HL-60/S4 treated with phorbol 12-myristate 13-acetate at 8.2 ng/mL for 4 days and 3 days (cell line): ENCODE data around the gene ZNF142.

Experiments used
- in situ Hi-C: fragments of 300-500 bp; cut with MboI; formaldehyde crosslinking; loops from 2 replicates; pipeline ENCODE4 v1.15.0; 2022; ENCODE audit warnings: low sequenced_read_pairs

ZNF142 gene

DNA sequence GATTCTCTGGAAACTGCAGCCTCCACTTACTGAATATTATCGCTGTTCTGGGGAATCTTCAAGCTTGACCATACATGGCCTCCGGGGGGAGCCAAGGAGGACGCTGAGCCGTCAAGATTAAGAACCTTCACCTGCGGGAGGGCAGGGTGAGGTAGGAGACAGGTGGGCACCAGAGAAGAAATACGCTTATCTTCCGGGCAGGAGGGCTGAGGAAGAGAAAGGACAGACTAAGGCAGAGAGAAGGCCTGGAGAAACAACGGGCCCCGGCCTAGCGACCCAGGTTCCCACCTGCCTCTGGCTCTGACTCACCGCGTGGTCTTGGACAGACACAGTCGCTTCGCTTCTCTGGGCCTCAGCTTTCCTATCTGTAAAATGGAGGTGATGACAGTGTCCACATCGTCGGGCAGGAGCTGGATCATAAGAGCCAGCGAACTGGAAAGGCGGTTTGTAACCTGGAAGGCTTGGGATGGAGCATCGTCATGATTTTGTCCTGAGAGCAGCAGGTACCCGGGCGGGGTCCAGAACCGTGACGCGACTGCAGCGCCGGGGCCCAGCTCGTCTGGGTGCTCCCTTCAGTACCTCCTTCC is 659 bp downstream of the ZNF142 start:
- in situ Hi-C loops = no loop called here

DNA sequence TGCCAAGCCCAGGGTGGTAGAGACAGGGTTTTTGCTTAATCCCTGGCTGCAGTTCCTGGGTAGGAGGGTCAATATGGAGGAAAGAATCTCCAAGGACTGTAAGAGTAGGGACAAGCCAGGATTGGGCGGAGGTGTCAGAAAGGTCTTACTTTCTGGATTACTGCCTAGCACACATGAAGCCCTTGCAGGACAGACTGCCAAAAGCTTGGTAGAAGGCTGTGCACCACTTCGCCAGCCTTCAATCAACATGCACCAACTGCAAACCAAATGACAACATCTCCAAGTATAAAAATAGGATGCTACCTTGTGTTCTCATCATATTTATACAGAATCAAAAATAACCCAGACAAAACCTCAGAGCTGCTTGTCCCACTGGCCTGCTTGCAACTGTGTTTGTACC is 3.7 kb downstream of the ZNF142 start:
- in situ Hi-C loops = no loop called here

DNA sequence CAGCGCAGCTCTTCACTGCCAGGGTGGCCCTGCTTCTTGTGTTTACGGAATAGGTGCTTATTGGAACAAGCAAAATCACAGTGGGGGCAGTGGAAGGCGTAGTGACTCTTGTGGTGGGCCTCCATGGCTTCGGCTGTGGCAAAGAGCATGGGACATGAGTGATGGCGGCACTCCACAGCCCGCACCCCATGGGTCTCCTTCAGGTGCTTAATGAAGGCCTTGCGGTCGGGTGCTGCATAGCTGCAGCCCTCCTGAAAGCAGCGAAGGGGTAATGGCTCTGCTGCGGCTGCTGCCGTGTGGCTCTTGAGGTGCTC is 10.7 kb downstream of the ZNF142 start:
- in situ Hi-C loops = no loop called here

DNA sequence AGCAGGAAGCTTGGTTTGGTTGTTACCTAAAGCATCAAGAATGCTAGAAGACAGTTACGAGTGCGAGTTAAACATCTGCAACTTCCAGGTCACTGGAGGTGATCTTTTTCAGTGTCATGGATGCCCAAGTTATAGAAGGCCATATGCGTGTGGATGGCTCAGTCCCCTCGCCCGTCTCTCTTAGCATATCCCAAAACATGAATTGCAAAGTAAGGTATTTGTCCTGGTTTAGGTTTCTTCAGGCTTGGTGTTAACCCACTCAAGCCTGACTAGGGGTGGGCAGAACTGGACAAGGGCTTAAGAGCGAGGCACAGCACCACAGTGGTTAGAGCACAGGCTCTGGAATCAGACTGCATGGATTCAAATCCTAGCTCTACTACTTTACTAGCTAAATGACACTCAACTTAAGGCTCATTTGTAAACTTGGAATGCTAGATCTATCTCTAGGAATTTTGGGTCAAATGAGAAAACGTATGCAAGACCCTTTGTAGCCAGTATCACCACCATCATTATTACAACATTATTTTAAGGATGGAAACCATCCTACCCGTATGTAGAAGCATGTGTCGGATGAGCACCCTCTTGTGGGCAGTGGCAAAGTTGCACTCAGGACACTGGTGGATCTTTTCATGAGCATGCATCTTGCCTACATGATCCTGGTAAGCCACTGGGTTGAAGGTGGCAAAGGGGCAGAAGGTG is 11.2 kb downstream of the ZNF142 start:
- in situ Hi-C loops = no loop called here

DNA sequence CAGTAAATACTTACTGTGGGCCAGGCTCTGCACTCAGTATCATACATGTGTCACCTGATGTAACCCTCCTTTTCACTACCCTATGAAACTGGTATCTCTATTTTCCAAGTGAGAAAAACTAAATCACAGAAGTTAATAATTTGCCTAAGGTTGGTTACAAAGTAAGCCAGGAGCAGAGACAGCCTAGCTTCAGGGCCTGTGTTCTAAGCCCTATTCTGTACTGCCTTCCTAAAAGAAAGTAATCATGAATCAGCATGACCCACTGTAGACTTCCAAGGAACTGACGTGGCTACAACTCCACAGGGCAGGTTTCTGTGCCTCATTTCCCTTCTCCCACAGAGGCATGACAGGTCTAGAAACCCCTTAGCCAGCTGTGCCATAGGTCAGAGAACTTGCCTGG is 14.3 kb downstream of the ZNF142 start:
- in situ Hi-C loops = no loop called here

DNA sequence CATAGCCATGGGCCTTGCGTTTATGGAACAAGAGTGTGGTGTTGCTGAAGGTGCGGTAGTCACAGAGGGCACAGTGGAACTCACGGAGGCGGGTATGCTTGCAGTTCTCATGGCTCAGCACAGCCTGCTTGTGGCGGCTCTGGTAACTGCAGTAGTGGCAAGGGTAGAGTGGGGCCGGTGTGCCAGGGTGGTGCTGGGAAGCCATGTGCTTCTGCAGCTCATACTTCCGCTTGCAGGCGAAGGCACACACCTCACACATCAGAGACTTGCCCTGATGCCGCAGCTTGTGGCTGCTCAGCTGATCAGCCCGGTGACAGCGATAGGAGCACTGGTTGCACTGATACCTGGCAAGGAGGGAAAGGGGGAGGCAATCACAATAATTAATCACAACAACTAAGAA is 14.7 kb downstream of the ZNF142 start:
- in situ Hi-C loops = no loop called here

DNA sequence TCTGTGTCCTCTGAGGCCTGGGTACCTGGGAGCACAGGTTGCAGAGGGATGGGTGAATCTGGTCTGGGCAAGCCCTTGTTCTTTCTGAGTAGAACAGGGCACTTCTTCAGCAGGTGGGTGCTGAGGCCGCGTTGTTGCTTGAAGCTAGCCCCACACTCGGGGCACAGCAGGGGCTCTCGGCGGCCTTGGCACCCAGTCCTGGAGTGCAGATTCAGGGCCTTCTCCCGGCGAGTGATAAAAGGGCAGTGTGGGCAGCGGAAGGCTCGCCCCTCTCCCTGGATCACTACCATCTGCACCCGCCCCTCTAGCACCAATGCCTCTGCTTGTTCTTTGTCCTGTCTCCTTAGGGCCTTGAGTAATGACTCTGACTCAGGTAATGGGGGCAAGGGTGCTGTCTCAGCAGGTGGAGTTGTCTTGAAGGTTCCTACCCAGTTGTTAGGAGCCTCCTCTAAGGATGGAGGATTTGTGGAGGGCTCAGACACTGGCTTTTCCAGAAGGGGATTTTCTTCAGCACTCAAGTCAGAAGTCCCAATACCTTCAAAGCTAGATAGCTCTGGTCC is 15.6 kb downstream of the ZNF142 start:
- in situ Hi-C loops = no loop called here

DNA sequence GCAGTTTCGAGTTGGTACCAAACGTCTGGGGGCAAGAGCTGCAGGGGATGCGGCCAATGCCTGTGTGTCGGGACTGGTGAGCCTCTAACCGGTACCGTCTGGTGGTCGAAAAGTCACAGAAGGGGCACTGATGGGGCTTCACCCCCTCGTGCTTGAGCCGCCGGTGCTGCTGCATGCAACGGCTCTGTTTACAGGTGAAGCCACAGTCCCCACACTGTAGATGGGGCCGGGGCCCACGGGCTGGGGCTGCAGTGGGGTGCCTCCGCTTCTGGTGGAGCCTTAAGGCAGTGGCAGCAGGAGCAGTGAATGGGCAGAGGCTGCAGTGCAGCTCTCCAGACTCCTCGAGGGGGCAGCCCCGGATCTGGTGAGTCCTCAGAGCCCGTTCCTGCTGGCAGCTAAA is 16.6 kb downstream of the ZNF142 start:
- in situ Hi-C loops = no loop called here

DNA sequence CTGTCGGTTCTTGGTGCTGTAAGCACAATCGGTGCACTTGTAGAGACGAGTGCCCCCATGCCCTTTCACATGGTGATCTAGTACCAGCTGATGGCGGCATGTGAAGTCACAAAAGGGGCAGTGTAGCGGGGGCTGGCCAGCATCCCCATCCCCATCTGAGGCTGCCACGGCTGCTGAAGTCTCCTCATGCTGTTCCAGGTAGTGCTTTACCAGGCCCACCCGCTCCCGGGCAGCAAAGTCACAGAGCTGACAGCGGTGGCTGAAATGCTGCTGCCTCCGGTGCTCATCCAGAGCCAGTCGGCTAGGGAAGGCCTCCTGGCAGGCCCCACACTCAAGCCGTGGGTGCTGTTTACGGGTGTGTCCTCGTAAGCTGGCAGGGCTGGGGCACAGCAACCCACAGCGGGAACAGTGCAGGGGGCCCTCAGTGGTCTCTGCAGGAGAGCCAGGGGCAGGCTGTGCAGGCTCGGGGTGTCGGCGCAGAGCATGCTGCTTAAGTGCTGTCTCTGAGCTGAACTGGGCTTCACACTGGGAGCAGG is 17.2 kb downstream of the ZNF142 start:
- in situ Hi-C loops = no loop called here

DNA sequence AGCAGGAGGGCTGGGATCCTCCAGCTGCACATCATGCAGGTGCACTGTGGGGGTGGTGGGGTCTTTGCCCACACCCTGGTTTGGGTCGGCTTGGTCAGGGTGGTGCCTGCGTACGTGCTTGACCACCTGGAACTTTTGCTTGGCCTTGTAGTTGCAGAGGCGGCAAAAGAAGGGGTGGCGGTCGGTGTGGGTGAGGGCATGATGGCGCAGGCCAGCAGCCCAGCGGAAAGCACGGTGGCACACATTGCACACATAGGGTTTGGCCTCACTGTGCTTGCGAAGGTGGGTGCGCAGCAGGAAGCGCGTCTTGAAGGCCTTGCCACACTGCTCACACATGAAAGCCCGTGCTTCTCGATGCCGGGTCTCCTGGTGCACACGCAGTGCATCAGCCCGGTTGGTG is 21.1 kb downstream of the ZNF142 start:
- in situ Hi-C loops = no loop called here

DNA sequence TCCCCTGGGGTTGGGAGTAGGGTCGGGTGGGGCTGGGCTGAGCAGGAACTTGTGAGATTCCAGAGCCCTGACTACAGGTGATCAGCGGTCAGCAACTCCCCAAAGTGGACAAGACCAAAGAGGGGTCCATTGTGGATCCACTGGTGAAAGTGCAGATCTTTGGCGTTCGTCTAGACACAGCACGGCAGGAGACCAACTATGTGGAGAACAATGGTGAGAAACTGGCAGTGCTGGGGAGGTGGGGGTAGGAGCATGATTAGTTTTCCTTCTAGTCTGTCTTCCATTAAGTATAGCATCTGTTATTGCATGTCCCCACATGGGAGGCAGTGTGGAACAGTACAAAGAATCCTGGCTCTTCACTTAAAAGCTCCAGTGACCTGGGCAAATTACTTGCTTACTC is 23.7 kb downstream of the ZNF142 start:
- in situ Hi-C loops = no loop called here

DNA sequence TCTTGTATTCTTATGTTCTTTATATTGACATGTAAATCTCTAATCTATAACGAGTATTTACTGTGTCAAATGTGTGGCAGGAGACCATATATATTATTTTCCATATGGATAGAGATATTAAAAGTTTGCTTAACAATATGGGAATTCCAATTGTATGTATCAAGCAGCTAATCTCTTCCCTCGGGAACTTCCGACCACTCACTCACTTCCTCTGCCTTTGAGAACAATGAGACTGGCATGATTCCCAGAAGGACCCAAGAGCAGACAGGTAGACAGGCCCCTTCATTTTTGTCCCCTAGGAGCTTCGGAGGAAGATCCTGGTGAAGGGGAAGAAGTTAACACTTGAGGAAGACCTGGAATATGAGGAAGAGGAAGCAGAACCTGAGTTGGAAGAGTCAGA is 27.6 kb downstream of the ZNF142 start:
- in situ Hi-C loops = no loop called here

DNA sequence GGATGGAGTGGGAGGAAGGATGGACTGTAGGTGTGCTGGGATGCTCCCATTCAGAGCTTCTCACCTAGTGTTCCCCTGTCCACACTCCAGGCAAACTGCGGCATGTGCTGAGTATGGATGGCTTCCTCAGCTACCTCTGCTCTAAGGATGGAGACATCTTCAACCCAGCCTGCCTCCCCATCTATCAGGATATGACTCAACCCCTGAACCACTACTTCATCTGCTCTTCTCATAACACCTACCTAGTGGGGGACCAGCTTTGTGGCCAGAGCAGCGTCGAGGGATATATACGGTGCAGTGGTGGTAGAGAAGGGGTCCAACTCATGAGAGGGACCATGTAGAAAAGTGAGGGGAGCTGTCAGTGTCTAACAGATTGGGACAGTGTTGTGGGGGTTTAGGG is 31.5 kb downstream of the ZNF142 start:
- in situ Hi-C loops = no loop called here

DNA sequence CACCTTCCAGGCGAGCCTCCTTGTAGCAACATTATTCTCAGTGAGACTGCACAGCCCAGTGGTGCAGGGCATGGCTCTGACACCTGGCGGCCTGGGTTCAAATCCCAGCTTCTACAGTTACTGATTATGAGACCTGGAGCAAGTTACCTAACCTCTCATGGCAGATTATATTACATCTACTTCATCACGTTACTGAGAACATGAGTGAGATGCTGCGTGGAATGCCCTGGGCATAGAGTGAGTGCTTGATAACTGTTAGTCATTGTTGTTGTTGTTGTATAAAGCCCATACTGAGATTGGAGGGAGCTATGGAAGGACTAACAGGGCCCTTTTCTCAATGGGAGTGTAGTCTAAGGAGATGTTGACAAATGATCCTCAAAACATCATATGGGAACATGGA is 33.1 kb downstream of the ZNF142 start:
- in situ Hi-C loops = no loop called here

DNA sequence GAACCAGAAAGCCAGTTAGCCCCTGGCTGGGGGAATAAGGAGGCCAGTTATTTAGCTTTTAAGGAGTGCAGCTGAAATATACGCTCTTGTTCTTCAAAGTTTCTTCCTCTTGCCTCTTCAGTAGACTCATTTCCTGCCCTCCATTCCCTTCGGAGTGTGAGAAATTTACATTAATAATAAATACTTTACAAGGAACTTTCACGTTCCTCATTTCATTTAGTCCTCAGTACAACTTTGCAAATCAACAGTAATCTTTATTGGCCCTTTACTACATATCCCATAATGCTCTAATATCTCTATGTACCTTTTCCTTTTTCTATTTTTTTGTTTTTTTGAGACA is 36.1 kb downstream of the ZNF142 start:
- in situ Hi-C loops = no loop called here

DNA sequence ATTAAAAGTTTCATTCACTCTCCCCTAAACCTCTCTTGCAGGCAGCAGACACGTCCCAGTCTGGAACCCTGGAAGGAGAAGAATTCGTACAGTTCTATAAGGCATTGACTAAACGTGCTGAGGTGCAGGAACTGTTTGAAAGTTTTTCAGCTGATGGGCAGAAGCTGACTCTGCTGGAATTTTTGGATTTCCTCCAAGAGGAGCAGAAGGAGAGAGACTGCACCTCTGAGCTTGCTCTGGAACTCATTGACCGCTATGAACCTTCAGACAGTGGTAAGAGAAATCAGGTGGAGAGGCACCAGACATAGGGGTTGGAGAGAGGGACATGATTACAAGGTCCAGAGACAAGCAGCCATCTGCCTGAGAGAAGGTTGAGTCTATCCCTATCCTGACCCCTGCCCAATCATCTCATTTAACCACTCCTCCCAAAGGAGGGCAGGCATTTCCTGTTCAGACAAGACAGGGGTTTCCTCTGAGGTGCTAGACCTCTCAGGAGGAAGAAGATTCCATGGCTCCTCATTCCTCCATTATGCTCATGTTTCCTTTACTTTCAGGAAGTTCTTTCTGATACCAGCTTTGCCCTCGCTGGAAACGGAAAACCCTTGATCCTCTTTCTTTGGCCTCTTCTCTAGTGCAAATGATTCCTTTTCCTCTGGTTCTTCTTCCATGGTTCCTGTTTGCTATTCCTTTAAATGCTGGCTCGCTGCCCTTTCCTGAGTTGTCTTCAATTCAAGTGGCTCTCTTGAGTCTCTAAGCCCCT is 36.6 kb downstream of the ZNF142 start:
- in situ Hi-C loops = no loop called here

DNA sequence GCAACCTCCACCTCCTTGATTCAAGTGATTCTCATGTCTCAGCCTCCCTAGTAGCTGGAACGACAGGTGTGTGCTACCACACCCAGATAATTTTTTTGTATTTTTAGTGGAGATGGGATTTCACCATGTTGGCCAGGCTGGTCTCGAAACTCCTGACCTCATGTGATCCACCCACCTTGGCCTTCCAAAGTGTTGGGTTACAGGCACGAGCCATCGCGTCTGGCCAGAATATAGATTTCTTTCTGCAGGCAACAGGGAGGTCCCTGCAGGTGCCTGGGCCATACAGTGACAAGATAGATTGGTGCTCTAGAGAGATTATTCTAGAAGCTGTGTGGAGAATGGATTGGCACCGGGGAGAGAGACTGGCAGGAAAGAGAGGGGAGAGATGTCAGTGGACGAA is 38.4 kb downstream of the ZNF142 start:
- in situ Hi-C loops = no loop called here

DNA sequence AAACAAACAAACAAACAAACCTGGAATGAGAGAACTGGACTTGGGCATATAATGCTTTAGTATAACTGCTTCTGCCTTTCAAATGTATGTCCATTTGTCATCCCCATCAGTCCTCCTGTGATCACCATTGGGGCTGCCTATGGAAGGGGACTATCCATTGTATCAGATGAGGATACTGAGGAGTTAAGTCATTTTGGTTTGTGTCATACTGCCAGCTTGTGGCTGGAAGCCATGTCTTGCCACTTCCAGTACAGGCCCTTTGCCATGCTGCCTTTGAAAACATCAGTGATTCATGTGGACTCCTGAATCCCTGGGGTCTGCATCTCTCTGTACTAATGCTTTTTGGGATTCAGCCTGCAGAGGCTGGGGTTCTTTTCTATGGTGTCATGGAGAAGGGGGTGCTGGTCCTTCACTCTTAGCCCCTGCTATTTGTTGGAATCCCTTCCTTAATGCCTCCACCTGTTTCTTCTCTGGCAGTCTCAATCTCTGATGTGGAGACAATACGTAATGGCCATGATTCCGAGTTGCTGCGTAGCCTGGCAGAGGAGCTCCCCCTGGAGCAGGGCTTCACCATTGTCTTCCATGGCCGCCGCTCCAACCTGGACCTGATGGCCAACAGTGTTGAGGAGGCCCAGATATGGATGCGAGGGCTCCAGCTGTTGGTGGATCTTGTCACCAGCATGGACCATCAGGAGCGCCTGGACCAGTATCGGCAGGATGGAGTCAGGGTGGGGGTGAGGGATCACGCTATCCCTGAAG is 41.1 kb downstream of the ZNF142 start:
- in situ Hi-C loops = no loop called here

DNA sequence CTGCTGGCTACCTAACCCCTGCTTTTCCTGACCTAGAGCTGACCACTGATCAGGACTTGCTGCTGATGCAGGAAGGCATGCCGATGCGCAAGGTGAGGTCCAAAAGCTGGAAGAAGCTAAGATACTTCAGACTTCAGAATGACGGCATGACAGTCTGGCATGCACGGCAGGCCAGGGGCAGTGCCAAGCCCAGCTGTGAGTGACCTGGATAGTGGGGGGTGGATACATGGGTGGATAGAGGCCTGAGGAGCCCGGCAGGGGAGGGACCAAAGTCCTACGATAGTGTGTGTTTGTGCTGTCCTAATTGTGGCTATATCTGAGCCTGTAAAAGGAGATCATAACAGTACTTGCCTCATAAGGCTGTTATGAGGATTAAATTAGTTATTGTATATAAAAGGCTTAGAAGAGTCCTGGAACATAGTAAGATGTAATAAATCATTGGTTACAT is 43.5 kb downstream of the ZNF142 start:
- in situ Hi-C loops = no loop called here

DNA sequence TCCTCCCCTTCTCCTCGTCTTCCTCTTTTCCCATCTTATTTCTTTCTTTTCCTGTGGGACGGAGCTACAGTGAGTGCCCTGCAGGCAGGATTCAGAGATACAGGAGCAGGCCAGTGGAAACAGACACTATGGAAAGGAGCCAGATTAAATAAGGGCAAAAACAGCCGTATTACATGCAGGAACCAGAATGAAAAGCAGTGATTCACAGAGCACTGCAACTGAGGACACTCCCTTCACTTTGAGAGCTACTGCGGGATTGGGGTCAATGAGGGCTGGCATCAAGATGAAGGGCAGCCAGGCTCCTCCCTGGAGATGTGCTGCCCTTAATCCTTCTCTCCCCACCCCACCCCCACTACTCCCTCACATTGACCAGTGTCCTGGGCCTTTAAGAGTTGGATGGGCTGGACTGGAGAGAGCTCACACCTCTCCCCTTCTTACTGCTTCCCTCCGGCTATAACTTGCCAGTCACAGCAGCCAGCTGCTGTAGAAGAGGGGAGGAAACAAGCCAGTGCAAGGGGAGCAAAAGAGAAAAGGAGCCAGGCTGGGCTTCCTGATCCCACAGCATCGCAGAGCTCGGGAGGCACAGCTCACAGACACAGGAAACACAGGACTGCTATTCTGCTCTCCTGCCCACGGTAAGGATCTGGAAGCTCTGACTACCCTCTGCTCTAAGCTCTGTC is 51.8 kb downstream of the ZNF142 start, which contains the start of gene PLCD4:
Gene PLCD4, plus strand, starts transcription at position 464 of the 680 bp plus-strand sequence. CDS start 7,841 bp downstream, outside the sequence.
- in situ Hi-C loops = no loop called here

DNA sequence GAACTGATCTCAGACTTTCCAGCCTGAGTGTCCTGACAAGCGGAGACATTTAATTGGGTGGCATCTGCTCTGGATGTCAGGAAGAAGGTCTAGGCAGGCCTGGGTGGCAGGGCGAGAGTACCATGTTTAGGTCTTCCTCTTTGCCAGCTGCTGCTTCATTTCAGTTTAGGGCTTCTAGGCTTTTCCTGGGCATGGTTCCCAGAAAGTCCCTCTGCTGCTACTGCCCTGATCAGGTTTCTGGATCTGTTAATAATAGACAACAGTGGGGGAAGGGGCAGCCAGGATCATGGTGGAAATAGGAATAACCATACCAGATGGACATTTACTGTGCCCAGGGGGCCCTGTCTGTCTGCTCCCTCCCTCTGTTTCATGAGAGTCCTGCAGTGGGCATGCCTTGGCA is 54.0 kb downstream of the ZNF142 start:
- in situ Hi-C loops = no loop called here
